GM19438 (cell line): ENCODE results near the gene PTPRG.

Experiments
- ATAC-seq: cut with Tn5 transposase; IDR thresholded peaks from one replicate; pipeline ENCODE4 v1.9.1; 2021; ENCODE audit warnings: low read depth; ENCODE audit not compliant: unreplicated experiment

The PTPRG gene

DNA sequence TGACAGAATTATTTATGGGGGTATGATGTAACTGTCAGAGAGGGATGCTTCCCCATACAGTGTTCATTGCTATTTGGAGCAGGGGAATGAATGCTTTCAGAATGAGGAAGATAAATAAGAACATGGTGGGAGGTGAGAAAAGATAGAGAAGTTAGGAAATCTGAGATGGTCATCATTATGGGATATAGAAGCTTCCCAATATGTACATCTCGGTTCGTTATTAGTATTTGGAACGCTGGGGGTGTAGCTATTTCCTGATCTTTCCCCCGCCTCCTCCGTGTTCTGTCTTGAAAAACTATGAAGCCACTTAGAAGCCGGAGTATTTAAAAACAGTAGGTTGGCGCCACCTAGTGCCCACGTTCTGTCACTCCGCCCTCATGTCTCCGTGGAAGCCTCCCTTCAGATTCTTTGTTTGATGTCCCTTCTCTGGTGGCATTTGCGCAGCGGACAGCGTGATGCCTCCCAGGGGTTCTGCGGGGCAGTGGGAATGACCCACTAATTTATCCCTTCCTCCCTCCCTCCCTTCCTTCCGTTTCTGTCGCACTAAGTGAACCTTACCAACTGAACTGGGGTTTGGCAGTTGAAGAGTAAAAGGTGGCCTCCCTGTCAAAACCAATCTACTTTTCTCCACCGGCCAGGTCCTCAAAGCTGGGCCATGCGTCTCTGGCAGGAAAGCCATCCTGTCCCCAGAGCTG, 627.5 kb downstream of the PTPRG start:
- peak; percentile 78 for ATAC-seq

DNA sequence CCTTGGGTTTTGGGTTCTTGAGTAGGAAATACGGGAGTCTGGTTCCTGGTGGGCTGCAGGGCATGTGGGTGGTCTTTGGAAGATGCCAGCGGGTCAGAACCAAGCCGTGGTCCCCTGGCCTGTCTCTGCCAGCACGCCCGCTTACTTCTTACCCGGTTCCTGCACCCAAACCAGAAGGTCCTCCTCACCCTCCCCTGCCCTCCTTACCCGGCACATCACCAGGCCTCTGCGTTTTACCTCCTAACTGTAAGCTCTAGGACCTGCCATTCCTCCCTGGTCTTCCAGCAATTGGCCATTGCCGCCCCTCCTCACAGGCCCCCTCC, 628.0 kb downstream of the PTPRG start:
- ATAC-seq = no peak

DNA sequence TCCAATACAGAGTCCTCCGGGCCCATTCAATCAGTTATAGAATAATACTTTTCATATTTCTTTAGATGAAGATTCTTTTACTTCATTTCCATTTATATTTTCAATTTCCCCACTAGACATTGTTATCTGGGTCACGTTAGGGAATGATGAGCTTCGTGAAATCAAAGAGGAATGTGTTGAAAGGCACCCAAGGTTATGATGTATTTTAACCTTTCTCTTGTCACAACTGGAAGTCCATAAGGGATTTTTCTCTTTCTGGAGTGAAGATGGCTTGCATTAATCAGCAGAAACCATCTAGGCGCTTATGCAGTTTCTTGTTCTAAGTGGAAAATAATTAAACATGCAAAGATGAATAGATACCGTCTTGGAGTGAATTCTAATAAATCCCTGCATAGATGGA, 631.5 kb downstream of the PTPRG start:
- no peak for ATAC-seq

DNA sequence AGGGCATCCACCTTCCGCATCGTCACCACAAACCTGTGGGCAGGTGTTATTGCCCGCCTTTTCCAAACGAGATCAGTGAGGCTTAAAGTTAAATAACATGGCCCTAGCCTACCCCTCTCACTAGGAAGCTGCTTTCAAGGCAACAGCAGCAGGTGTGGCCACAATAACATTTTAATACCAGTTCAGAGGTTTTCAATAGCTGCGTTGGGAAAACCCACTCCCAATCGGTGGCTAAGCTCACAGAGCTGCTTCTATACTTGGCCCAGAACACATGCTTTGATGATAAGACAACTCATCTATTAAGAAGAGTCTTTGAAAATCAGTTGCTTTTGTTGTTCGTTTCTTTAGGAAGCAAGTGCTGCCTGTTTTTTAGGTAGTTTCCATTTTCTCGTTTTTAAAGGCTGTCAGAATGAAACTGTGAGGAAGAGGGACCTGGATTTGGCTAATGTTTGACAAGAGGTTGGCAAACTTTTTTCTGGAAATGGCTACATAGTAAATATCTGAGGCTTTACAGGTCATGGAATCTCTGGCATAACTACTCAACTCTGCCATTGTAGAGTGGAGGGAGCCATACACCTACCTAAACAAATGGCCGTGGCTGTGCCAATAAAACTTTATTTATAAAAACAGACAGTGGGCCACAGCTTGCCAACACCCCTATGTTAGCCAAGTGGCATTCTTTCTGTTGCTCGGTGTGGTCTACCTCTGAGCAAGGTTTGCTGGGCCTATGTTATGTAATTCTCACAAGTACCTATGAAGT, 632.4 kb downstream of the PTPRG start:
- no peak for ATAC-seq

DNA sequence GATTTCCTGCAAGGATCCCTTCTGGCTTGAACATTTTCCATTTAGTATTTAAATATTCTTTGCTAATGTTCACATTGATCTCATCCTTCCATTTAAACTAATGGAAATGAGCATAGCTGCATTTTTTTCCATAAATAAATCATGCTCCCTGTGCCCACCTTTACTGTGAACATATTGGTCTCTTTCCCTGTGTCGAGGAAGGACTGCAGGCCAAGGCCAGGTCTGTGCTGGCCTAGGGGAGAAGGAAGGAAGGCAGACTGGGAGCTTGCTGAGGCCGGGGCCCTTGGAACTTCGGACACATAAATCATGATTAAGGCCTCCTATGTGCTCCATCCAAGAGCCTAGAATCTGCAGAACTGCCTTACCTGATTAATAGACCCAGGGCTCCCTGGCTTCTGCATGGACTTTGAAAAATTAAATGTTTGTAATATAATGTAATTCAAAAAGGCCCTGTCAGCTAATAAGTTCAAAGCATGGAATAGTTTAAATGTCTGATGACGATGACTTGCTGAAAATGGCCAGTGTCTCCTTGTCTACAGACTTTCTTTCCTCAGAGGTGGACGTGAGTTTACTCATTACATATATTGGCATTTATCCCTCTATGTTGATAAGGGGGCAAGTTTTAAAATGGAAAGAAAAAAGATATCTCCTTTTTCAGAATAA, 636.1 kb downstream of the PTPRG start:
- no peak for ATAC-seq

DNA sequence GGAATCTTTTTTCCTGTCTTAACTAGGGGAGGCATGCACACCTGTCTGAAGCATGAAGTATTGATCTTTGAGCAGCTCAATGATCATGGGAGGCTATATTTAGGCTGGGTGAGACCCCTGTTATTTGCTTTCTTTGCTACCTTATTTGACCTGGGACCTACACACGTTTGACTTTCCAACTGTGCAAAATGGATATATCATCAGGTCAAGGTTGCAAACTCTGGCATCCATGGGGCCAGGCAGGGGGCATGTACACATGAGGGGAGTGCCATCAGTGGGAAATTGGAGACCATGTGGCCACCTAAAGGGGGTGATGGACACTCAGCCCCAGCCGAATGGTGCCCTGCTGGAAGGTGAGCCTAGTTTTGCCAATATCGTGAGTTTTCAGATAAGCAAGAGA, 637.8 kb downstream of the PTPRG start:
- no peak for ATAC-seq

DNA sequence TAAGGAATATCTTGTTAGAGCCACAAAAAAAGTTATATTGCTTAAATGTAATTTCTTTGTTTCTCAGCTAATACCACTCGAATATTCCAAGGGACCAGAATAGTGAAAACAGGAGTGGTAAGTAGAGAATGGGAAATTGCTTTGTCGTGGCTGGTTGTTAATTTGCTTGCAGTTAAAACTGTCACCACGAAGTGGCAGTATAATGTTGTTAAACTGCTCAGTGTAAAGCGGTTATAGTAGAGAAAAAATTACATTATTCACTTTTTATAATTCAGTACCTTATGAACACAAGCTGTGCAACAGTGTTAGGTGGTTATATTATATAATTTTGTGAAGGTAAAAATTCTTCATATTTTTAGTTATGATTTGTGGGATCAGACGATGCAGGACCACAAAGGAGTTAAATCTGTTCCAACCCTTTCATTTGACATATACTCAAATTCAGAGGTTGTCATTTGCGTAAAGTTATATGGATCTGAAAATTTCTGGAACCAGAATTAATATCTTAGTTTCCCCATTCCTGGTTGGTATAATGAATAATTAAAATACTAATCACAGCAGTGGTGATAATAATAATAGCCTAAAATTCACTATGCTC, 640.2 kb downstream of the PTPRG start:
- ATAC-seq = no peak

DNA sequence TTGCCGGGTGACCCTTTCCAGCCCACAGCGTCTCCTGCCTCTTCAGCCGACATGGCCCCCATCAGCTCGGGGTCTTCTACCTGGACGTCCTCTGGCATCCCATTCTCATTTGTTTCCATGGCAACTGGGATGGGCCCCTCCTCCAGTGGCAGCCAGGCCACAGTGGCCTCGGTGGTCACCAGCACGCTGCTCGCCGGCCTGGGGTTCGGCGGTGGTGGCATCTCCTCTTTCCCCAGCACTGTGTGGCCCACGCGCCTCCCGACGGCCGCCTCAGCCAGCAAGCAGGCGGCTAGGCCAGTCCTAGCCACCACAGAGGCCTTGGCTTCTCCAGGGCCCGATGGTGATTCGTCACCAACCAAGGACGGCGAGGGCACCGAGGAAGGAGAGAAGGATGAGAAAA, 641.8 kb downstream of the PTPRG start:
- no peak for ATAC-seq

DNA sequence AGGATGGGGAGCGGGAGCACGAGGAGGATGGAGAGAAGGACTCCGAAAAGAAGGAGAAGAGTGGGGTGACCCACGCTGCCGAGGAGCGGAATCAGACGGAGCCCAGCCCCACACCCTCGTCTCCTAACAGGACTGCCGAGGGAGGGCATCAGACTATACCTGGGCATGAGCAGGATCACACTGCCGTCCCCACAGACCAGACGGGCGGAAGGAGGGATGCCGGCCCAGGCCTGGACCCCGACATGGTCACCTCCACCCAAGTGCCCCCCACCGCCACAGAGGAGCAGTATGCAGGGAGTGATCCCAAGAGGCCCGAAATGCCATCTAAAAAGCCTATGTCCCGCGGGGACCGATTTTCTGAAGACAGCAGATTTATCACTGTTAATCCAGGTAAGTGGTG, 642.2 kb downstream of the PTPRG start:
- ATAC-seq = no peak

DNA sequence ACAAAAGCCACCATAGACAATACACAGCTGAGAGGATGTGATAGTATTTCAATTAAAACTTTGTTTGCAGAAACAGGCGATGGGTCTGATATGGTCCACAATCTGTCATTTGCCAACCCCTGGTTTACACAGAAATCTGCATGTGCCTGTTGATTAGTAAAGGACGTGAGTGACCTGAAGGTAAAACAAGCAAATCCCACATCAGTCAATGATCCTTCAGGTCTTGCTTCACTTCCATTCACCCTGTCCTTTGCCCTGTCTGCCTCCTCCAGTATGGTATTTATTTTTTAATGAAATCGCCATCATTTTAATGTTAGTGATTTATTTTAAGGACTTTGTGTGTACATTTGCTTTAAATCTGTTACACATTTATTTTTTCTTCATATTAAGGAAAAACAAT, 645.8 kb downstream of the PTPRG start:
- no peak for ATAC-seq

DNA sequence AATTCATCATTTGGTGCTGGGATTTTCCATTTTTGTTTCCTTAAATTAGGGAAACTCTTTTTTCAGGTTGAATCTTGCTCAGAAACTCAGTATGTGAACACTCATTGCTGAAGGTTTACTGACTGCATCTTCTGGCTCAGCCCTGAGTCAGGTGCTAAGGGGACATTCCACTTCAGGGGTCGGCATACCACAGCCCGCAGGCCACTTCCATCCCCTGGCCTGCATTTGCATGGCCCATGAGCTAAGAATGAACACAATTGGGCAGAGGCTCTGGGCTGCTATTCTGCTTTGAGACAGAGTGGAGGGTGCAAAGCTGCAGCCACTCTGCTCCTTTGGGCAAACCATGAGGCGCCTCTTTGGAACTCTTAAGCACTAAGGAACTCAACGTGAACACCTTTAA, 647.0 kb downstream of the PTPRG start:
- no peak for ATAC-seq

DNA sequence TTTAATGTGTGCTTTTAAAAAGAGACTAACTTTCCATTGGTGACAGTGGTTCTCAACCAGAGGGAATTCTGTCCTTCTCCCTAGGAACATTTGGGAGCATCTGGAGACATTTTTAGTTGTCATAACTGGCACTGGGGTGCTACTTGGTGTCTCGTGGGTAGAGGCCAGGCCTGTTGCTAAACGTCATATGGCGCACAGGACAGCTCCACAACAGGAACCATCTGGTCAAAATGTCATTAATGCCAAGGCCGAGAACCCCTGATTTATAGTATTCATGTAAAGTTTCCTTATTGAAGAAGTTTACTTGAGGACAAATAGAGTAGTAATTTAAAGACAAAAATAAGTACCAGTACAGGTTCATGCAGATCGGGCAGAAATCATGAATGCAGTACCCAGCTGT, 647.7 kb downstream of the PTPRG start:
- no peak for ATAC-seq

DNA sequence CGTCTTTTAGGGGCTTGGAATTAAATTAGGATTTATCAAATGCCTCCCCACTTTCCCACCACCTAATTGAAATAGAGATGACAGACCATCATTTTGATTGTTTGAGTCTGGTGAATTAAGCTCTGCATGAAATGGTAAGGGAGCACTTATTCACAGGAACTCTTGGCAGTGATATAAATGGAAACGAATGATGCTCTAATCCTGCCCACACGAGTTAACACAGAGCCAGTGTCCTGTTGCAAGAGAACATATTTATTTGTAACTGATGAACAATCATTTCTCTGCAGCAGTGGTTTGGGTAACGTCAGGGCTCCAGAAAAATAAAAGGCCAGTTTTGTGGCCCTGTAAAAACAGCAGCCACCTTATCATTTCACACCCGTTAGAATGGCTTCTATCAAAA, 648.6 kb downstream of the PTPRG start:
- ATAC-seq = no peak

DNA sequence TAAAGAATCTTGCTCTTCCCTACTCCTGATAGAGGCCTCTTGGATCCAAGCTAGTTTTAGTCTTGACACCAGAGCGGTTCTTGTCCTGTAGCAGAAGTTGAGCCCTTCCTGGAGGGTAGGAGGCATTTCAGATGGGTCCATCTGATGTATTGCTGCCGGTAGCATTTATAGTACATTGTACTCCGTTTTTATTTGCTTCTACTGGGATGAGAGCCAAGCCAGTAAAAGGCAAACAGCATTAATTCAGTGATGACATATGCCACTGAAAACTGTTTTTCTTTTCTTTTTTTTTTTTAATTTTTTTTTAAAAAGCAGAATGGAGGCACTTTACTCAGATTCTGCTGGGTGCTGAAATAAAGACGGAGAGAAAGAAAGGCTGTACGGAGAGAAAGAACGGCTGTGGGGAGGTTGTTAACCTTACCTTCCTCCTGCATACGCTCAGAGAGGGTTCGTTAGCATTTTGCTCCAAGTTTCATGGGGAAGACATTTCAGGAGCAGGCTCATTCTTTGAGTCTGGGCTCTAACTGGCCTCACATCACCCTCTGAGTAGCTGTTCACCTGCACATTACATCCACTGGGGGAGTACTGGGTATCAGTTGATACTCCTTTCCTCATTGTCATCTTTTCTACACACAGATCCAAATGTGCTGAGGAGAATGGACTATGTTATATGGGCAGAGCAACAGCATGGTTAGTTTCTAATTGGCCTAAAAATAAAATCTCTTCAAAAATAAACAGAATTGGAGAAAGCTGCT, 650.5 kb downstream of the PTPRG start:
- no peak for ATAC-seq

DNA sequence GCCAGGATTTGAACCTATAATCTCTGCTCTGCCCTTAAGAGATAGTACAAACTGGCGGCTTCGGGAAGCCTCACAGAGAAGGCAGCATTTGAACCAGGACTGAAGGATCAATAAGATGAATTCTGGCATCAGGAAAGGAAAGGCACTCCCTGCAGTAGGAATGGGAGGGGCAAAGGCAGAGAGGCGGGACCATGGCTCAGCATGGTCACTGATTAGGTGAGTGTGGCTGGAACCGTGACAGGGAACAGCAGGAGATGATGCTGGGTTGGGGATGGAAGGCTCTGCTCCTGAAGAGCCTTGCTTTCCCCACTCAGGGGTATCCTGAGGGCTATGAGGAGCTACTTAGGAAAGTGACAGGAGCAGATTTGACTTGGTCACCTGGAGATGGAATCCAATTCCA, 653.5 kb downstream of the PTPRG start:
- no peak for ATAC-seq

DNA sequence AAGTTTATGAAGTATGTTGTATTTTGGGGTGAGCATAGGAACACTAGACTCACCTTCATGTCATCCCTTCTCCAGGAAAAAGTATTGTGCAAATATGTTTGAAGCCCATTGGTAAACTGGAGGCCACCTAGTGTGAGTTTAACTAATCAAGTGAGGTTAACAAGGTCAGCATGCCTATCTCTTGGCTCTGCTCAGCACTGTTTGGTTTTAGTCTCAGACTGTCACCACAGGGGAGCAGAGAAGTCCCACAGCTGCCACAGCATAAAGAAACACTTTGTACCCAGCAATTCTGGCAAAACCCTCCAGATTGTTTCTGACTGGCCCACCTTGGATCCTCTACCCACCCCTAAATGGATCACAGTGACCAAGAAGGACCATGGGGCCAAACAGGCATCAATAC, 659.2 kb downstream of the PTPRG start:
- ATAC-seq = no peak

DNA sequence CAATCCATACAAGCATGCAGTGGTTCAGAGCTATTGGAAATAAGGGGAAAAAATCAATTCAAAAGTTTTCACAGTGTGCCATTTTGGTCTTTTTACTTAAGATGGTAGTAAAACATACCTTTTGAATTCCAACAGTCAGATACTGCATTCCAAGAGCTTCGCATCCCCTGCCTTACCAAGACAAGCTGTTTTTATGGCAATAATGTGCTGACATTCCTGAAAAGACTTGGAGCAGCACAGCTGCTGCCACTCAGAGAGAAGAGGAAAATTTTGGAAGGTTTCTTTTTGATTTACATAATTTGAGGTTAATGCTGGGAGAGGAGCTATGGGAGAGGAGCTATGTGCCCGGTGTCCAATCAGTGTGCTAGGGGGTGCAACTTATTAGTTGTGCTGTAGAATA, 663.7 kb downstream of the PTPRG start:
- ATAC-seq = no peak

DNA sequence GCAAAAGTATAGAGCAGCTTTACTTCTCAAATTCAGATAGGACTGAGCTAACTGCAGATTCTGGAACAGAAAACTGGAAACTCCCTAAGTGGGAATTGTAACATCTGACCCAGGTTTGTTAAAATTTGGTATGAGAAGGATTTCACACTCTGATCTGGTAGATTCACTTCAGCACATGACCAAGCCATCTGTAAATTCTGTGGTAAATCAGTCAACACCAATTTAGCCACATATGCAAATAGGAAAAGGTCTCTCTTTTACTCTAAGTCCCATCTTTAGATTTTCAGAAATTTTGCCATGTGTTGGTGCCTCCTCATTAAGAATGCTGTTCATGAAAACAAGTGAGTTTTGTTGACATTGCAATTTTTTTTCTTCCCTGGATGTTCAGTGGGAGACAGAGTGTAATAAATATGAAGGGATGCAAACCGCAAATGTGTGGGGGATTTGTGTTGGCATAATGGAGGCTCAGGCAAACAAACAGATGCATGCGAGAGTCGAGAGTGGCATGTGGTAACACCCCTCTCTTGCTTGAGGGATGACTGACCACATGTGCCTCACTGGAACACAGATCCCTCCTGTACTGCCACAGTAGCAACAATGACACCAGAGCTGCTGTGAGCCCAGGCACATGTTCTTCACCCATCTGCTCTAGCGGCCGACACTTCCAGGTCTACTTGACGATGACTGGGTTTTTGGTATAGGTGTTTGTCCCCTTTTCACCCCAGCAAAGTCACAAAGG, 665.4 kb downstream of the PTPRG start:
- ATAC-seq = no peak

DNA sequence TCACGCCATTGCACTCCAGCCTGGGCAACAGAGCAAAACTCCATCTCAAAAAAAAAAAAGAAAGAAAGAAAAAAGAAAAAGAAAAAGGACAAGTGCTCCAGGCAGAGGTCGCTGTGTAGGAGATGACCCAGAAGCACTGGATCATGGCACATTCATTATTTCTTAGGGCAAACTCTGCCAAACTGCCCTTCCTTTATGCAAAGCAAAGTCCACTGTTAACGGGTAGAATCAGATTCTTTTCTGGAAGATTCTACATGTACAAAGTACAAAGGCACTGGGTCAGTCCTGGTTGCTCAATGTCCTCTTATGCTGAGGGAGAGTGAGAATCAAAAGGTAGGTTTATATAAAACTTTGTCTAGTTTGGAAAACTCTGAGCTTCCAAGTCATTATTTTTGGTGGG, 667.1 kb downstream of the PTPRG start:
- ATAC-seq = no peak

DNA sequence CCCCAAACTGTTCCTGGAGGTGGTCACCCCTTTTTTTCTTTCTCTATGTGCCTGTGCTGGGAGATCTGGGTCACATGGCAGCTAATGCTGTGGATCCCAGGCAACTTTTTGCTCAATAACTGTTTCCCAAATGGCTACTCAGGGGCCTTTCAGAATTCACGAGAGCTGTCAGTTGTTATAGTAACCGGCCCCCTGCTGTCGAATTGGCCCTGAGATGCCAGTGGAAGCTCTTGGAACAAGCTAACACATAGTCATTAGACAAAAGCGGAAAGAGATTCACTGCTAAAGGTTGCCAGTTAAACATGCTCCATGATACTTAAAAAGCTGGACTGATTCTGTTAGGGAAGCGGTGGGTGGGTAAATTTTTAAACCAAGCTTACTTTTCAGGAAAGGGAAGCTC, 667.8 kb downstream of the PTPRG start:
- no peak for ATAC-seq
